Trophoblast cell (in vitro differentiated cells and primary cell): Measurements from ENCODE around the gene IL4I1.
A peak's percentile ranks its signal among the peaks of the same experiment; 100 is the strongest.

Experiments used
- DNase-seq, 2 donors: peaks; one replicate each; pipeline ENCODE4 v3.0.0-alpha.2; 2016
- H2AFZ ChIP-seq: 2 replicates; pipeline ENCODE4 v1.6.1; 2013; ENCODE audit warnings: low read length, moderate library complexity, mild to moderate bottlenecking; ENCODE audit not compliant: insufficient read depth, poor library complexity
- H2AK5ac ChIP-seq: 2 replicates; pipeline ENCODE4 v1.6.1; 2013; ENCODE audit warnings: mild to moderate bottlenecking, low read length
- H2BK120ac ChIP-seq: 2 replicates; pipeline ENCODE4 v1.6.1; 2013; ENCODE audit warnings: low read length, mild to moderate bottlenecking, moderate library complexity; ENCODE audit not compliant: insufficient read depth, poor library complexity
- H2BK12ac ChIP-seq: 2 replicates; pipeline ENCODE4 v1.6.1; 2013; ENCODE audit warnings: mild to moderate bottlenecking, low read length, moderate library complexity
- H2BK5ac ChIP-seq: 2 replicates; pipeline ENCODE4 v1.6.1; 2013; ENCODE audit warnings: low read length, low read depth, moderate library complexity, mild to moderate bottlenecking; ENCODE audit not compliant: poor library complexity
- H3K14ac ChIP-seq: 2 replicates; pipeline ENCODE4 v1.6.1; 2013; ENCODE audit warnings: mild to moderate bottlenecking, low read length
- H3K18ac ChIP-seq: 2 replicates; pipeline ENCODE4 v1.6.1; 2013; ENCODE audit warnings: mild to moderate bottlenecking, low read length
- H3K23ac ChIP-seq: 2 replicates; pipeline ENCODE4 v1.6.1; 2013; ENCODE audit warnings: low read length
- H3K27ac ChIP-seq: 2 replicates; pipeline ENCODE4 v1.5.1; 2013; ENCODE audit warnings: low read depth, mild to moderate bottlenecking, inconsistent platforms, low read length, moderate library complexity
- H3K27me3 ChIP-seq: 2 replicates; pipeline ENCODE4 v1.6.1; 2013; ENCODE audit warnings: inconsistent platforms, mild to moderate bottlenecking, low read length, moderate library complexity; ENCODE audit not compliant: insufficient read depth
- H3K36me3 ChIP-seq, 2 experiments: 1 replicate in 1 of 2; 2 replicates in 1 of 2; pipeline ENCODE4 v1.6.1; 2013; ENCODE audit warnings: low read length in 2 of 2, mild to moderate bottlenecking in 2 of 2, moderate library complexity in 1 of 2; ENCODE audit not compliant: insufficient read depth in 2 of 2, control insufficient read depth in 1 of 2
- H3K4ac ChIP-seq: 2 replicates; pipeline ENCODE4 v1.6.1; 2013; ENCODE audit warnings: low read depth, mild to moderate bottlenecking, low read length, moderate library complexity
- H3K4me1 ChIP-seq, 2 experiments: 1 replicate in 1 of 2; 2 replicates in 1 of 2; pipeline ENCODE4 v1.6.1; 2013; ENCODE audit warnings: low read length in 2 of 2, mild to moderate bottlenecking in 2 of 2, moderate library complexity in 1 of 2; ENCODE audit not compliant: insufficient read depth in 2 of 2, control insufficient read depth in 1 of 2
- H3K4me2 ChIP-seq: 2 replicates; pipeline ENCODE4 v1.6.1; 2013; ENCODE audit warnings: inconsistent platforms, mild to moderate bottlenecking, low read length, moderate library complexity
- H3K4me3 ChIP-seq: 2 replicates; pipeline ENCODE4 v1.5.1; 2013; ENCODE audit warnings: mild to moderate bottlenecking, low read depth, low read length, inconsistent platforms
- H3K79me1 ChIP-seq: one replicate; pipeline ENCODE4 v1.6.1; 2013; ENCODE audit warnings: low read length
- H3K79me2 ChIP-seq: 2 replicates; pipeline ENCODE4 v1.6.1; 2013; ENCODE audit warnings: low read length, mild to moderate bottlenecking; ENCODE audit not compliant: control insufficient read depth, insufficient read depth, poor library complexity
- H3K9ac ChIP-seq: 2 replicates; pipeline ENCODE4 v1.6.1; 2013; ENCODE audit warnings: mild to moderate bottlenecking, low read length
- H3K9me3 ChIP-seq: 2 replicates; pipeline ENCODE4 v1.6.1; 2013; ENCODE audit warnings: low read depth, mild to moderate bottlenecking, control low read depth, inconsistent platforms, low read length; ENCODE audit not compliant: insufficient read depth
- H4K12ac ChIP-seq: 2 replicates; pipeline ENCODE4 v1.6.1; 2013; ENCODE audit warnings: low read depth, mild to moderate bottlenecking, low read length, moderate library complexity
- H4K8ac ChIP-seq: 2 replicates; pipeline ENCODE4 v1.6.1; 2013; ENCODE audit warnings: low read depth, mild to moderate bottlenecking, low read length, moderate library complexity
- H4K91ac ChIP-seq: one replicate; pipeline ENCODE4 v1.6.1; 2013; ENCODE audit warnings: low read depth, mild to moderate bottlenecking, low read length, moderate library complexity
- WGBS: extraction: QIAGEN DNeasy Blood & Tissue Kit; methylation state at CpG from one replicate; pipeline ENCODE4 v1.1.7; 2013; ENCODE audit warnings: missing lambda C conversion rate; ENCODE audit not compliant: insufficient read length, insufficient coverage; ENCODE audit errors: extremely low coverage; 5-methylcytosine and 5-hydroxymethylcytosine counted together

The IL4I1 gene

DNA sequence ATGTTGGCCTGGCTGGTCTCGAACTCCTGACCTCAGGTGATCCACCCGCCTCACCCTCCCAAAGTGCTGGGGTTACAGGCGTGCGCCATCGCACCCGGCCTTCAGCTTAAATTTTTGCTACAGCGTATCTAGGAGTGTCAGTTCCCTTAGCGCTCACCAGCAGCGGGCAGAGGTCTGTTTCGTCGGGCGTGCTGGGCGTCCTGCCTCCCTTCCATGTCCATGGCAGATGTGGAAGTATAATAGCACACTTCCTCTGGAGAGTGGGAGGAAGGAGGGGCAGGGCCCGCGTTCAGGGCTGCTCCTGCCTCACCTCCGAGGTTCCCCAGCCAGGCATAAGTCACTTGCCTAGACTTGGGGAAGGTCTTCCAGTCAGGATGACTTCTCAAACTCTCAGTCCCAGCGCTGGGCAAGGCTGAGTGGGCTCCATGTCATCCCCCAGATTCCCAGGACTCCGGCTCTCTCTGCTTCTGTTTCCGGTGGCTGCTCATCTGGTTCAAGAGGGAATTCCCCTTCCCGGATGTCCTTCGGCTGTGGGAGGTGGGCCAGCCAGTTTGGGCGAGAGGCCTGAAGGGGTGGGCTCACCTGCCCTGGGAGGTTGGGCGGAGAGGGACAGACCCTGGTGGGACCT lies 9.5 kb downstream of the IL4I1 start:
- Histone ChIP-seq H3K18ac (no peak overlapping the region), H3K4ac (no peak overlapping the region), H4K8ac (no peak overlapping the region), H2BK12ac (no peak overlapping the region), H2BK5ac (no peak overlapping the region), H3K79me1 (no peaks in the 10 kb centered on the region), H3K4me2 (no peak overlapping the region), H3K79me2 (no peaks in the 10 kb centered on the region), H3K4me3 (no peak overlapping the region), H4K12ac (no peak overlapping the region), H3K4me1 (peaks cover 3 to 8% of the 10 kb centered on the region in 2 experiments), H3K9me3 (peaks cover 16% of the 10 kb centered on the region), H2BK120ac (no peak overlapping the region), H3K27me3 (no peaks in the 10 kb centered on the region), H3K36me3 (peaks cover 34 to 37% of the 10 kb centered on the region in 2 experiments), H3K23ac (no peak overlapping the region), H3K14ac (no peak overlapping the region), H3K9ac (no peak overlapping the region), H2AK5ac (no peak overlapping the region), H2AFZ (no peak overlapping the region), H4K91ac (no peak overlapping the region), H3K27ac (no peak overlapping the region)
- no CpG with 5 or more reads among the region's 23 CpGs for WGBS
- DNase-seq, result no peak

DNA sequence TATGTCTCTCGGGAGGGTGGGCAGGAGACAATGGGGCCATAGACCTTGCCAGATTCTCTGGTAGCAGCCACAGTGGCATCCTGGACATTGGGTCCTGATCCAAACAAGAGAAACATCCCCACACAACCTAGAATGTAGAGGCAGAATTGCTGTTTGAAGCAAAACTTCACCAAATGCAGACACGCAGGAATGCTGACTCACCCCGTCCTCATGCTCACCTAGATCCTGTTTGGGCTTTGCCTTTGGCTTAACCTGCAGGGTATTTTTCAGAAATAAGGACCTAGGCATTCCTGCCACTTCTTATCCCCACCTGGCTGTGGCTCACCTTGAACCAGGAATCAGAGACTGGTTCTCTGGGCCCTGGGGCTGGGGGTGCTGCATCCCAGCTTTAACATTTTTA lies 11.9 kb downstream of the IL4I1 start:
- H4K91ac ChIP-seq, result no peak overlapping the region
- H3K4ac ChIP-seq, result no peak overlapping the region
- H3K9ac ChIP-seq, result no peak overlapping the region
- peak overlapping the region; percentile 4 for H3K27ac ChIP-seq
- no peaks in the 10 kb centered on the region for H3K4me1 ChIP-seq
- no peaks in the 10 kb centered on the region for H3K27me3 ChIP-seq
- no peak overlapping the region for H3K4me3 ChIP-seq
- H2BK5ac ChIP-seq, result no peak overlapping the region
- H2BK120ac ChIP-seq, result no peak overlapping the region
- WGBS, result no CpG with 5 or more reads among the region's 3 CpGs
- peaks cover 56 to 58% of the 10 kb centered on the region in 2 experiments for H3K36me3 ChIP-seq
- H4K12ac ChIP-seq, result no peak overlapping the region
- no peaks in the 10 kb centered on the region for H3K79me2 ChIP-seq
- no peak overlapping the region for H2BK12ac ChIP-seq
- H4K8ac ChIP-seq, result no peak overlapping the region
- no peak overlapping the region for H2AK5ac ChIP-seq
- no peak overlapping the region for H3K14ac ChIP-seq
- H3K18ac ChIP-seq, result no peak overlapping the region
- peaks cover 12% of the 10 kb centered on the region for H3K9me3 ChIP-seq
- H3K79me1 ChIP-seq, result no peaks in the 10 kb centered on the region
- DNase-seq, result peak in 1 of 2 donors; percentile 36
- H3K4me2 ChIP-seq, result no peak overlapping the region
- no peak overlapping the region for H2AFZ ChIP-seq
- no peak overlapping the region for H3K23ac ChIP-seq

- no peak overlapping the region for H3K4ac ChIP-seq
- H3K4me2 ChIP-seq, result no peak overlapping the region
- H2BK120ac ChIP-seq, result no peak overlapping the region
- no peaks in the 10 kb centered on the region for H3K79me2 ChIP-seq
- H3K27ac ChIP-seq, result no peak overlapping the region
- H3K9me3 ChIP-seq, result peaks cover 7% of the 10 kb centered on the region
- no peak overlapping the region for H3K18ac ChIP-seq
- H3K4me3 ChIP-seq, result no peak overlapping the region
- H3K79me1 ChIP-seq, result no peaks in the 10 kb centered on the region
- no peaks in the 10 kb centered on the region for H3K27me3 ChIP-seq
- H4K12ac ChIP-seq, result no peak overlapping the region
- H2AFZ ChIP-seq, result no peak overlapping the region
- no peak for DNase-seq
- no peak overlapping the region for H3K9ac ChIP-seq
- no peaks in the 10 kb centered on the region for H3K4me1 ChIP-seq
- H2BK5ac ChIP-seq, result no peak overlapping the region
- H2AK5ac ChIP-seq, result no peak overlapping the region
- no peak overlapping the region for H3K23ac ChIP-seq
- H2BK12ac ChIP-seq, result no peak overlapping the region
- H3K14ac ChIP-seq, result no peak overlapping the region
- H3K36me3 ChIP-seq, result peaks cover 58% of the 10 kb centered on the region in 2 experiments
- H4K8ac ChIP-seq, result no peak overlapping the region
- no CpG with 5 or more reads among the region's 18 CpGs for WGBS
- H4K91ac ChIP-seq, result no peak overlapping the region
Measured at GRCh38 chr19:49884109-49884508, 12.6 kb downstream of the IL4I1 start.

DNA sequence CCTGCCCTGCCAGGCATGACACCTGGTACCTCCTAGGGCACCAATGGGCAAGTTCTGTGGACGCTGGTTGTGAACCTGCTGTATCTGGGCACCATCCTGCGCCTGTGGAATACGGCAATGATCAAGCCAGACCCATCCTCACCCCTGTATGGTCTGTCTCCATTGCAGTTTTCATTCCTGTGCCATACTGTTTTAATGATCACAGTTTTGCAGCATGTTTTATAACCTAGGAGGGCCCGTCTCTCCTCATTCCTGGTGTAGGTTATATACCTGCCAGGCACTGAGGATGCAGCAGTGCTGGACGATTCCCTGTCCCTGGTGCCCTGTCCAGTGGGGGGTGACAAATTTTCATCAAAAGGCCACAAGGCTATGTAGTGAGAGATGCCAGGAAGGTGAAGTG lies 13.6 kb downstream of the IL4I1 start:
- Histone ChIP-seq H2BK12ac (no peak overlapping the region), H2AK5ac (no peak overlapping the region), H4K12ac (no peak overlapping the region), H2BK5ac (no peak overlapping the region), H3K36me3 (peaks cover 56 to 59% of the 10 kb centered on the region in 2 experiments), H4K8ac (no peak overlapping the region), H3K4me3 (no peak overlapping the region), H4K91ac (no peak overlapping the region), H3K27ac (no peak overlapping the region), H3K4me2 (no peak overlapping the region), H3K18ac (no peak overlapping the region), H3K23ac (no peak overlapping the region), H3K27me3 (no peaks in the 10 kb centered on the region), H3K4me1 (peaks cover 0 to 5% of the 10 kb centered on the region in 2 experiments), H3K79me1 (peaks cover under 1% of the 10 kb centered on the region), H3K9ac (no peak overlapping the region), H2BK120ac (no peak overlapping the region), H3K9me3 (peaks cover 5% of the 10 kb centered on the region), H3K79me2 (peaks cover under 1% of the 10 kb centered on the region), H3K14ac (no peak overlapping the region), H3K4ac (no peak overlapping the region), H2AFZ (no peak overlapping the region)
- no peak for DNase-seq
- WGBS, result no CpG with 5 or more reads among the region's 5 CpGs
